LNCaP clone FGC (cell line): ENCODE results near the gene ADSS1.
A peak's percentile ranks its signal among the peaks of the same experiment; 100 is the strongest.

Experiments used
- DNase-seq: peaks from one replicate; pipeline ENCODE4 v3.0.0-alpha.2; 2011; ENCODE audit warnings: low read depth
- H3K4me3 ChIP-seq: 2 replicates; pipeline ENCODE4 v1.5.1; 2011; ENCODE audit warnings: mild to moderate bottlenecking, low read depth, low read length, control low read depth
- CTCF ChIP-seq: IDR thresholded peaks from 2 replicates; pipeline ENCODE4 v1.5.1; 2012; ENCODE audit warnings: mild to moderate bottlenecking; ENCODE audit not compliant: control insufficient read depth, insufficient read depth; ENCODE audit errors: extremely low read depth

ADSS1 gene

DNA sequence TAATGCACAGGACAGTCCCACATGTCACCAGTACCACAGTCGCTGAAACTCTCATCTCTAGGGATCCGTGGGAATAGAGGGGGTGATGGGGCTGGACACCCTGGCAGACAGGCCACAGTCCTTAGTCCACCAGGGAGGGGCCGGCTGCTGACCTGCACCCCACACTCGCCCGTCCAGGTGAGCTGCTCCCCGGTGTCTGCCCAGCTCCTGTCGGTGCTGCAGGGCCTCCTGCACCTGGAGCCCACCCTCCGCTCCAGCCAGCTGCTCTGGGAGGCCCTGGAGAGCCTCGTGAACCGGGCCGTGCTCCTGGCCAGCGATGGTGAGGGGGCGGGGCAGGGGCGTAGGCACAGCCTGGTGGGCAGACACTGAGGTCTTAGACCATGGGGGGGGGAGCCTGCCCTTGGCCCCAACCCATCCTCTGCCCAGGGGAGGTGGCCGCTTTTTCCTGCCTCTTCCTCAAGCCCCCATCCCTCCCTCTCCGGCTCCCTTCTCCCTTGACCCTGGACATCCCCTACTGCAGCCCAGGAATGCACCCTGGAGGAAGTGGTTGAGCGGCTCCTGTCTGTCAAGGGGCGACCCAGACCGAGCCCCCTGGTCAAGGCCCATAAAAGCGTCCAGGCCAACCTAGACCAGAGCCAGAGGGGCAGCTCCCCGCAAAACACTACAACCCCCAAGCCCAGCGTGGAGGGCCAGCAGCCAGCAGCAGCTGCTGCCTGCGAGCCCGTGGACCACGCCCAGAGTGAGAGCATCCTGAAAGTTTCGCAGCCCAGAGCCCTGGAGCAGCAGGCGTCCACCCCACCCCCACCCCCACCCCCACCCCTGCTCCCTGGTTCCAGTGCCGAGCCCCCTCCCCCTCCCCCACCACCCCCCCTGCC lies 17.1 kb upstream of the ADSS1 start:
- no peak overlapping the region for H3K4me3 ChIP-seq
- TF ChIP-seq CTCF: no peak
- no peak for DNase-seq

- no peak overlapping the region for H3K4me3 ChIP-seq
- DNase-seq: no peak
Measured at GRCh38 chr14:104707608-104708595, 16.1 kb upstream of the ADSS1 start.

GRCh38 chr14:104708606-104709268 lies 15.3 kb upstream of the ADSS1 start:
- peak; percentile 97 for TF ChIP-seq CTCF
- DNase-seq: no peak
- no peak overlapping the region for H3K4me3 ChIP-seq

More at GRCh38 chr14:104707608-104708595, 16.1 kb upstream of the ADSS1 start:
- no peak for TF ChIP-seq CTCF

GRCh38 chr14:104709387-104710039 lies 14.5 kb upstream of the ADSS1 start:
- H3K4me3 ChIP-seq: no peak overlapping the region
- no peak for TF ChIP-seq CTCF
- no peak for DNase-seq

- no peak for TF ChIP-seq CTCF
- no peak overlapping the region for H3K4me3 ChIP-seq
- DNase-seq: no peak
Measured at GRCh38 chr14:104710071-104710735, 13.8 kb upstream of the ADSS1 start.
